ENCODE data around the gene KPNB1.

Gene KPNB1

GRCh38 chr17:47638903-47639302, 10.8 kb upstream of the KPNB1 start:
- DNase-seq: no peak

- DNase-seq: no peak
Observed at GRCh38 chr17:47640076-47640475, 9.6 kb upstream of the KPNB1 start.

- no peak for DNase-seq
Observed at GRCh38 chr17:47641202-47641601, 8.5 kb upstream of the KPNB1 start.

GRCh38 chr17:47643116-47643515, 6.6 kb upstream of the KPNB1 start:
- DNase-seq: no peak

GRCh38 chr17:47644324-47644723, 5.4 kb upstream of the KPNB1 start:
- DNase-seq: no peak

- DNase-seq: no peak
Observed at GRCh38 chr17:47649972-47650524, 329 bp downstream of the KPNB1 start.

- peak; percentile 97 for DNase-seq
Observed at GRCh38 chr17:47650525-47651522, 1.1 kb downstream of the KPNB1 start.

GRCh38 chr17:47651704-47652103, 2.0 kb downstream of the KPNB1 start:
- no peak for DNase-seq

- no peak for DNase-seq
Observed at GRCh38 chr17:47652570-47652969, 2.9 kb downstream of the KPNB1 start.

- DNase-seq: no peak
Observed at GRCh38 chr17:47653442-47653841, 3.7 kb downstream of the KPNB1 start.

- no peak for DNase-seq
Observed at GRCh38 chr17:47654991-47655390, 5.3 kb downstream of the KPNB1 start.

GRCh38 chr17:47660064-47660492, 10.4 kb downstream of the KPNB1 start:
- no peak for DNase-seq

- no peak for DNase-seq
Observed at GRCh38 chr17:47663912-47664623, 14.3 kb downstream of the KPNB1 start.

- DNase-seq: no peak
Observed at GRCh38 chr17:47664624-47664941, 14.9 kb downstream of the KPNB1 start.

- DNase-seq: no peak
Observed at GRCh38 chr17:47665655-47666054, 15.9 kb downstream of the KPNB1 start.

GRCh38 chr17:47669081-47669480, 19.4 kb downstream of the KPNB1 start:
- no peak for DNase-seq

GRCh38 chr17:47670064-47670463, 20.3 kb downstream of the KPNB1 start:
- DNase-seq: no peak

GRCh38 chr17:47674499-47674898, 24.8 kb downstream of the KPNB1 start:
- DNase-seq: no peak

- DNase-seq: no peak
Observed at GRCh38 chr17:47675380-47676198, 25.9 kb downstream of the KPNB1 start.

- no peak for DNase-seq
Observed at GRCh38 chr17:47676199-47676472, 26.4 kb downstream of the KPNB1 start.

GRCh38 chr17:47676510-47677165, 26.9 kb downstream of the KPNB1 start:
- DNase-seq: no peak

GRCh38 chr17:47678196-47678595, 28.5 kb downstream of the KPNB1 start:
- DNase-seq: no peak

GRCh38 chr17:47682138-47682537, 32.4 kb downstream of the KPNB1 start:
- no peak for DNase-seq
